Measurements from ENCODE around the gene PDS5A.

The PDS5A gene

GRCh38 chr4:39932776-39933402 is 44.8 kb downstream of the PDS5A start:
- Histone ChIP-seq H3K27ac (ENCODE audit: poor library complexity, severe bottlenecking) (no peak overlapping the region), H3K36me3 (ENCODE audit: low read depth) (peaks cover 29% of the 10 kb centered on the region), H3K4me1 (ENCODE audit: insufficient read depth, poor library complexity, severe bottlenecking) (peaks cover 11% of the 10 kb centered on the region), H3K4me3 (ENCODE audit: severe bottlenecking) (no peak overlapping the region), H3K27me3 (ENCODE audit: insufficient read depth, poor library complexity, severe bottlenecking) (no peaks in the 10 kb centered on the region), H3K9me3 (ENCODE audit: severe bottlenecking) (peaks cover 1% of the 10 kb centered on the region)
- ATAC-seq (ENCODE audit: low read depth) = no peak
- TF ChIP-seq CTCF (IDR thresholded peaks at IDR 0.05; ENCODE audit: poor library complexity, severe bottlenecking) = no peak
- DNase-seq (ENCODE audit: low spot score) = no peak

- no peak for TF ChIP-seq CTCF (IDR thresholded peaks at IDR 0.05; ENCODE audit: poor library complexity, severe bottlenecking)
- Histone ChIP-seq H3K4me3 (ENCODE audit: severe bottlenecking) (no peak overlapping the region), H3K4me1 (ENCODE audit: insufficient read depth, poor library complexity, severe bottlenecking) (peaks cover under 1% of the 10 kb centered on the region), H3K36me3 (ENCODE audit: low read depth) (peaks cover 40% of the 10 kb centered on the region), H3K9me3 (ENCODE audit: severe bottlenecking) (peaks cover 1% of the 10 kb centered on the region), H3K27ac (ENCODE audit: poor library complexity, severe bottlenecking) (no peak overlapping the region), H3K27me3 (ENCODE audit: insufficient read depth, poor library complexity, severe bottlenecking) (no peaks in the 10 kb centered on the region)
- ATAC-seq (ENCODE audit: low read depth) = no peak
- no peak for DNase-seq (ENCODE audit: low spot score)
Observed at GRCh38 chr4:39931441-39931901, 46.2 kb downstream of the PDS5A start.

- Histone ChIP-seq H3K36me3 (ENCODE audit: low read depth) (peaks cover 57% of the 10 kb centered on the region), H3K4me1 (ENCODE audit: insufficient read depth, poor library complexity, severe bottlenecking) (no peaks in the 10 kb centered on the region), H3K4me3 (ENCODE audit: severe bottlenecking) (no peak overlapping the region), H3K27me3 (ENCODE audit: insufficient read depth, poor library complexity, severe bottlenecking) (no peaks in the 10 kb centered on the region), H3K27ac (ENCODE audit: poor library complexity, severe bottlenecking) (no peak overlapping the region), H3K9me3 (ENCODE audit: severe bottlenecking) (no peaks in the 10 kb centered on the region)
- no peak for ATAC-seq (ENCODE audit: low read depth)
- TF ChIP-seq CTCF (IDR thresholded peaks at IDR 0.05; ENCODE audit: poor library complexity, severe bottlenecking) = no peak
- DNase-seq (ENCODE audit: low spot score) = no peak
Observed at GRCh38 chr4:39928538-39928937, 49.2 kb downstream of the PDS5A start.

DNA sequence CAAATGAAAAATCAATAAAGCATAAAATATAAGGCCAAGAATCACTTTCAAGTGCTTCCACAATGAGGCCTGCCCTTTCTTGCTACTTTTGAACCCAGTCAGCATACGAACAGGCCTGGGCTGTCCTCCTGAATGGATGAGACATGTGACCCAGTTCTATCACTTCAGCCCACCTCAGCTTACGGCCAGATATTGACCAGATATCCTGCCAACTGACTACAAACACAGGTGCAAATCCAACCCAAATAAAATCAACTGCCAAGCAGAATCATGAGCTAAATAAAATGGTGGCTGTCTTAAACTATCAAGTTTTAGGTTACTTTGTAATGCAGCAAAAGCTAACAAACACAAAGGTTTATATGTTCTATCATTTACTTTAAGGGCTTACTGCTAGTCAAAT is 53.7 kb downstream of the PDS5A start:
- H3K27me3 ChIP-seq (ENCODE audit: insufficient read depth, poor library complexity, severe bottlenecking) = no peaks in the 10 kb centered on the region
- peaks cover 83% of the 10 kb centered on the region for H3K36me3 ChIP-seq (ENCODE audit: low read depth)
- no peaks in the 10 kb centered on the region for H3K4me1 ChIP-seq (ENCODE audit: insufficient read depth, poor library complexity, severe bottlenecking)
- H3K27ac ChIP-seq (ENCODE audit: poor library complexity, severe bottlenecking) = no peak overlapping the region
- H3K9me3 ChIP-seq (ENCODE audit: severe bottlenecking) = no peaks in the 10 kb centered on the region
- H3K4me3 ChIP-seq (ENCODE audit: severe bottlenecking) = no peak overlapping the region
- DNase-seq (ENCODE audit: low spot score) (no peak), ATAC-seq (ENCODE audit: low read depth) (no peak)
- TF ChIP-seq CTCF (IDR thresholded peaks at IDR 0.05; ENCODE audit: poor library complexity, severe bottlenecking) = no peak

DNA sequence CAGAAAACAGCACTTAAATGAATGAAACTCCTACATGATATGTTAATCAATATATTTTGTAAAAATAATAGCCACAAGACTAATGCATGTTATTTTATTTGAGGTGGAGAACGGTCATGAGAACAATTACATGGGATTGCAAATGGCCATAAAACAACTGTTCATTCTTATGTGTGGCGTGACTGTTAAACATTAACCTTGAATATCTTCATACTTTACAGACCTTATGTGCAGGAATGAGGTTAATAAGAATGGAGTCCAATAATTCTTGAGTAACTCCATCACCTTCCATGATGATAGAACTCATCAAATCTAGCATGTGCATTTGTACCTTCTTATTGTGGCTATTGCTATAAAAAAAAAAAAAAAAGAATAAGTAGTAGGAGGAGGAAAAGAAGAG is 55.3 kb downstream of the PDS5A start:
- no peaks in the 10 kb centered on the region for H3K27me3 ChIP-seq (ENCODE audit: insufficient read depth, poor library complexity, severe bottlenecking)
- no peaks in the 10 kb centered on the region for H3K4me1 ChIP-seq (ENCODE audit: insufficient read depth, poor library complexity, severe bottlenecking)
- ATAC-seq (ENCODE audit: low read depth) = no peak
- H3K4me3 ChIP-seq (ENCODE audit: severe bottlenecking) = no peak overlapping the region
- no peak overlapping the region for H3K27ac ChIP-seq (ENCODE audit: poor library complexity, severe bottlenecking)
- peaks cover 82% of the 10 kb centered on the region for H3K36me3 ChIP-seq (ENCODE audit: low read depth)
- TF ChIP-seq CTCF (IDR thresholded peaks at IDR 0.05; ENCODE audit: poor library complexity, severe bottlenecking) = no peak
- H3K9me3 ChIP-seq (ENCODE audit: severe bottlenecking) = no peaks in the 10 kb centered on the region
- DNase-seq (ENCODE audit: low spot score) = no peak
